NCI-H2227 (cell line): ENCODE data around the gene RAB6C.
"Not testable (repeated sequence)": the region's sequence is repeated elsewhere in the genome, so short reads cannot be mapped to it uniquely, and the experiment has no call there.

Source experiments
- DNase-seq: peaks from one replicate; lab custom pipeline; 2025; ENCODE audit not compliant: unreplicated experiment; lab: John Stamatoyannopoulos, UW

RAB6C gene

GRCh38 chr2:129979629-129980155 lies at the start of gene RAB6C:
RAB6C (plus strand) TSS chr2:129979666; CDS start chr2:129980116, 450 bp downstream.
- DNase-seq = peak; percentile 69

DNA sequence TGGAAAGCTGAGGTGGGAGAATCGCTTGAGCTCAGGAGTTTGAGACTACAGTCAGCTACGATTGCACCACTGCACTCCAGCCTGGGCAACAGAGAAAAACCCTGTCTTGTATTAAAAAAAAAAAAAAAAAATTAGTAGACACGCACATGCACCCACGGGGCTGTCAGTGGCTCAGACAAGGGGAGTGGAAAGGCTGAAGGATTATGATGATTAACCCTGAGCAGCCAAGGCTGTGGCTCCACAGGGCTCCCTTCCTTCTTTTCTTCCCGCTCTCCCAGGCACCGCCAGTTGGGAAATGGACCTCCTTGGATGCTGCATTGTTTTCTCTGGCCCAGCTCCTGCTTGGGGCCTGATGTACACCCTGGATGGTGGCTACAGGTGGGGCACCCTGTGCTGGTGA lies 49.0 kb upstream of the RAB6C start:
- DNase-seq = no peak

- DNase-seq = not testable (repeated sequence)
Measured at GRCh38 chr2:129933387-129933786, 46.1 kb upstream of the RAB6C start.

GRCh38 chr2:129934044-129934822 lies 45.2 kb upstream of the RAB6C start:
- peak; percentile 36 for DNase-seq

- no peak for DNase-seq
Measured at GRCh38 chr2:129935118-129935517, 44.3 kb upstream of the RAB6C start.

DNA sequence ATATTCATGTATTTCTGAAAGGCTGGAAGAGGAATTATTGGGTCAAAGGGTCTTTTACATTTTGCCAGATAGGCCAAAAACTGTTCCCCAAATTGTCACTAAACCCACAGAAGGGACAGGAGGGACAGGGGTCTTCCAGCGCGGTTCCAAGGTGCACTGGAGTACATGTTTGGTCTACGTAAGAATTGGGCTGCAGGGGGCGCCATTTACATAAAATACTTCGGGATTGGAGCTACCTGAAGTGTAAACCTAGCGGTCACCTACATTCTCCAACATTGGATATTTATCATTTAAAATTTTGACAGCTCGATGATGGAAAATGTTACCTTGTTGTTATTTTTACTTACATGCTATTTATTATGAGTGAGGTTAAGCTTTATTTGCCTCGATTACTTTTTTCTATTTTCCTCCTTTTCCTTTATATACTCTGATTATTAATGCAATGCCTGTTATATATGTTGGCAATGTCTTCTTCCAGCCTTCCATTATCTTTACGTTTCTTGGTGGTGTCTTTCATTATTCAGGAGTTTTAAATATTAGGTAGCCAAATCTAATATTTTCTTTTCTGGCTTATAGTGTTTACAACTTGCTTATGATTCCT lies 43.0 kb upstream of the RAB6C start:
- no peak for DNase-seq

DNA sequence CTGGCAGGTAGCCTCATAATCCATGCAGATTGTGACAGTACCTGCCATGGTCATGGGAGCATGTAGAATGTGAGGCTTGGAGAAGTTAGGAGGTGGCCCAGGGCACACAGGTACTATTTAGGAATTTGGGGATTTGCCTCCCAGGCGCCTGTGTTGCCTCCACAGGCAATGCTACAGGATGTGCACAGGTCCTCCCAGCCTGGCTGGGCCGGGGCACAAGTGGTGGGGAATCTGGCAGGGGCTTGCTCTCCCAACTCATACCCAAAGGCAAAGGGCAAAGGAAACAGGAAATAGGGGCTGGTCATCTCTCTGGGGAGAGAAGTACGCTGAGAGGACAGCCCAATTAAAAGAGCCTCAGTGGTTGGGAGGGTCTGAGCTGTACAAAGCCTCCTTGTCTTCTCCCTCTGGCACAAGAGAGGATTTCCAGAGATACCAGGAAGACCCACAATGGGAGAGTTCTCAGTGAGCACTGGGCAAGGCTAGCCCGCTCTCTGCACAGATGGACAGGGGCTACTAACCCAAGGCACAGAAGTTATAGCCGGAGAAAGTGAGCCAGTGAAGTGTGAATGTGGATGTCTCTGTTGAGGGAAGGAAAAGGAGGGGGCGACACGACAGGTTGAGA lies 40.5 kb upstream of the RAB6C start:
- DNase-seq = not testable (repeated sequence)

- not testable (repeated sequence) for DNase-seq
Measured at GRCh38 chr2:129943456-129943855, 36.0 kb upstream of the RAB6C start.

DNA sequence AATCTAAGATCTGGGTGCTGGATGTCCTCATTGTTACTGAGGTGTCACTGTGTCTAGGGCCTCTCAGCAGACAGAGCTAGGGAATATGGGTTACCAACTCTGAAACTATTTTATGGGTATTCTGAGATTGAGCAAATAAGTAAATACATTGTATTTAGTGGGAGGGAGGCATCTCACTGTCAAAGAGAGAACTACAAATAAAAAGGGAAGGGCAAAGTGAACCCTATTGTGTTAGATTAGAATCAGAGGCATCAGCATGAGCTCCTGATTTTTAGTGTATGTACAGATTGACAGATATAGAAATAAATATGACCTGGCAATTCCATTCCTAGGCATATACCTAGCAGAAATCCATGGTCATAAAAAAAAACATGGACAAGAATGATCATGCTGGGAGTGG lies 33.9 kb upstream of the RAB6C start:
- DNase-seq = no peak

GRCh38 chr2:129947712-129948111 lies 31.8 kb upstream of the RAB6C start:
- DNase-seq = not testable (repeated sequence)

GRCh38 chr2:129956171-129956570 lies 23.3 kb upstream of the RAB6C start:
- DNase-seq = not testable (repeated sequence)

DNA sequence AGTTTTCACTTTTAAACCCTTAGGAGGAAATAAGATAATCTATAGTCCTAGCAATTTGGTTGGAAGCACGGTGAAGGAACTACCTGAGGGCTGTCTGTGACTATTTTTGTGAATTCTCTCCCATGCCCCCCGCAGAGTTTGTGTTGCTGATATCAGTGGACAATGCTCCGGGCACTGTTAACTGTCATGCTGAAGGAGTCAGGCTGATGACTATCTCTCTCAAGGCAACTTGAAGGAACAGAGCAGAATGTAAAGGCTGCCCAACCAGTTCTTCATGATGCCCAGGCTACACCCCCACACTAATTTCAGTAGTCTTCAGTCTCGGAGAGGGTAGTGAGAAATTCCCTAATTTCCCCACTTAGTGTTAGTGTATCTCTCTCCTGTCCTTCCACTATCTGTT lies 21.6 kb upstream of the RAB6C start:
- no peak for DNase-seq

DNA sequence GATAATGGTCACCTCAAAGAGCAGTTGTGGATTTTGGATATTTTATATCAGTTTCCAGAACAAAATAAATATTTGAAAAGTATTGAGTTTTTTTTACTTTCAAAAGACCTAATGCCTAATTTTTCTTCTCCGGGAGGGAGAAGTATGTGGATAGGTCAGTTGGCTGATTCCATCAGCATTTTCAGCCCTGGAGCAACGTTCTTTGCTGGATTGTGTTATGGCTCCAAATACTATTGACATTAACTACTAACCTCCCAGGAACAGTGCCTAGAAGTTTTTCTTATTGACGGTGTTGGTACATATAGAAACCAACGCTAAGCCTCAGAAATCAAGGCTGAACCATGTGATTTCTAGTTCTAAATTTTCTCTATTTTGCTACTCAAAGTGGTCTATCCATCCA lies 20.7 kb upstream of the RAB6C start:
- DNase-seq = not testable (repeated sequence)

DNA sequence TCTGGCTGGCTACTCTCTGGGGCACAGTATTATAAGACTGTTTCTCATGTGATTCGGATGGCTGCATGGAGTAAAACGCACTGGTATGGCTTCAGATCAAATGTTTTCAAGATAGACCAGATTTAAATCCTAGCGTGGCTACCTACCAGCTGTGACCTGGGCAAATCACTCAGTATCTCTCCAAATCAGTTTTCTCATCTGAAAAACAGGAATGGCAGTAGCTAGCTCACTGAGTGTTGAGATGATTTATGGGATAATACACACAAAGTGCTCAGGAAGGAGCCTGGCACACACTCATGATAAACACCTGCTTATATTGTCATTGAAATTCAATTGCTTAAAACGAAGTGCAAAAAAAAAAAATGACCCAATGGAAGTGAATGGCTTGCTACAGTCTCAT lies 10.9 kb upstream of the RAB6C start:
- peak; percentile 78 for DNase-seq

DNA sequence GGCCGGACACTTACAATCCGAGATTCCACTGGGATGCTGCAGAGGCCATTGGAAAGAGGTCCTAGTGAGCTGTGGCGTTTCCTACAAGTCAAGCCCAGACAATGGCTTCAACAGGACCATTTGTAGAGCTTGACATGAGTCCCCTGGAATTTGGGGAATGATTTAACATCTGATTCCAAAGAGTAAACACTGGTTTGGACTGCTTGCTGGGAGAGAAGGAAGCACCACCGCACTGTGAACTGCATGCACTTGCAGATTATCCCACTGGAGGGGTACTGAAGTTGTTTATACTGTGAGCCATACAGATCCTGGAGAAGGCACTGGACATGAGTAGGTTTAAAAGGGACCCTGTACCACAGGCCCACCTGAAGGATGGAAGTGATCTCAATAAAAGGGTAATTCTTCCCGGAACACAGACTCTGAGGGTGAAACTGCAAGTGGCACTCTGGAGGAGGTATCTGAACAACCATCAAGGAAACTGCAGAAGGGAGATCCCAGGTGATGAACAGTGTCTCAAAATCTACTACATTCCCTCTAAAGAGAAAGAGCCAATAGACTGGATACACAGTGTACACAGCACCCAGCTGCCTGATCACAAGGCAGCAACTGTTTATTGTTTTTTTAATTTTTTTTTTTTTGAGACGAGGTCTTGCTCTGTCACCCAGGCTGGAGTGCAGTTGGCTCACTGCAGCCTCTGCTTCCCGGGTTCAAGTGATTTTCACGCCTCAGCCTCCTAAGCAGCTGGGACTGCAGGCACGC lies 4.3 kb upstream of the RAB6C start:
- no peak for DNase-seq

DNA sequence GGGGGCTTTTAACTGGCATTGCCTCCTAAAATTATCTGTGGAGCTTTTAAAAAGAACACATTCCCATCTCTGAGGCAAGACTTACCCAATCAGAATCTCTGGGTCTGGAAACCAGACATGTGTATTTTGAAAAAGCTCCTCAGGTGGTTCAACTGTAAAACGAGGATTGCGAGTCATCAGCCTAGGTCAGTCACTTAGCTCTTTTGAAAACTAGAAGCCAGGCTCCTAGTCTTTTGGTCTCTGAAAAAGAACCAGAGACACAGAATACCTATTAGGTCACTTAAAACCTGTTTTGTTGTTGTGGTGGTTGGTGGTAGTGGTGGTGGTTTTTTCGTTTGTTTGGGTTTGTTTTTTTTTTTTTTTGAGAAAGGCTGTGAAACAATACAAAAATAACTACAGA lies 2.5 kb upstream of the RAB6C start:
- not testable (repeated sequence) for DNase-seq

DNA sequence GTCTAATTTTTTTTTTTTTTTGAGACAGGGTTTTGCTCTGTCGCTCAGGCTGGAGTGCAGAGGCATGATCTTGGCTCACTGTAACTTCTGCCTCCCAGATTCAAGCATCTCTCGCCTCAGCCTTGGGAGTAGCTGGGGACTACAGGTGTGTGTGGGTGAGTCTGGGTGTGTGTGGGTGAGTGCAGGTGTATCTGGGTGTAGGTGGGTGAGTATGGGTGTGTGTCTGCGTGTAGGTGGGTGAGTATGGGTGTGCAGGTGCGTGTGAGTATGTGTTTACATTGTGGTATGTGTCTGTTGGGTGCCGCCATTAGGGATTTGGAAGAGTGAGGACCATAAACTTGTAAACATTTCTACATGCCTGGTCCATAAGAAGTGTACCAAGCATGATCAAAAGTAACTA lies 1.5 kb upstream of the RAB6C start:
- no peak for DNase-seq

- DNase-seq = peak; percentile 47
Measured at GRCh38 chr2:129980246-129980645, 780 bp downstream of the RAB6C start.

GRCh38 chr2:129981689-129982088 lies 2.2 kb downstream of the RAB6C start:
- peak; percentile 10 for DNase-seq

- DNase-seq = no peak
Measured at GRCh38 chr2:129984426-129984825, 5.0 kb downstream of the RAB6C start.

DNA sequence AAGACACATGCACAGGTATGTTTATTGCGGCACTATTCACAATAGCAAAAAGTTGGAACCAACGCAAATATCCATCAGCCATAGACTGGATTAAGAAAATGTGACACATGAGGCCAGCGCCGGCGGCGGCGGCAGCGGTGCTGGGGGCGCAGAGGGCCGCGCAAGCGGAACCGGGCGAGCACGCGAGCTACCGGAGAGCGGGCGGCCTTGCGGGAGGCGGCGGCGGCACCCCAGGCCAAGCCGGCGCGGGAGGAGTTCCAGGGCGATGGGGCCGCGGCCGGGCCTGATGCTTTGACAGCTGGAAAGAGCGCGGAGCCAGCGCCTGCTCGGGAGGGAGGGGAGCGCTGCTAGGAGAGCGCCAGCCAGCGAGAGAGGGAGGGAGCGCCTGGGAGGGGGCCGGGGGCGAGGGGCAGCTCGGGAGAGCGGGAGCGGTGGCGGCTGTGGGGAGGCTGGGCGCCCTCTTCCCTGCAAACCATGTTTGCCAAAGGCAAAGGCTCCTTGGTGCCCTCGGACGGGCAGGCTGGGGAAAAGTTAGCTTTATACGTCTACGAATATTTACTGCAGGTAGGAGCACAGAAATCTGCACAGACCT lies 13.0 kb downstream of the RAB6C start:
- not testable (repeated sequence) for DNase-seq
